GM19239 (cell line): Measurements from ENCODE around the gene PRKRIP1.
"Not testable (repeated sequence)": the region's sequence is repeated elsewhere in the genome, so short reads cannot be mapped to it uniquely, and the experiment has no call there.

Experiments used
- DNase-seq: peaks from one replicate; pipeline ENCODE4 v3.0.0; 2011; ENCODE audit warnings: low spot score; ENCODE audit not compliant: insufficient read length
- FAIRE-seq: peaks from 2 replicates; lab custom pipeline; 2011; peaks lifted over from hg19 to GRCh38; lab: Jason Lieb, UNC

Gene PRKRIP1

GRCh38 chr7:102453319-102453718 lies 57.2 kb downstream of the PRKRIP1 start:
- FAIRE-seq (no peak), DNase-seq (no peak)

GRCh38 chr7:102454468-102454867 lies 58.3 kb downstream of the PRKRIP1 start:
- DNase-seq, result no peak
- no peak for FAIRE-seq

GRCh38 chr7:102454932-102455331 lies 58.8 kb downstream of the PRKRIP1 start:
- FAIRE-seq, result not testable (repeated sequence)

GRCh38 chr7:102455596-102455995 lies 59.4 kb downstream of the PRKRIP1 start:
- no peak for DNase-seq
- no peak for FAIRE-seq

More at GRCh38 chr7:102454932-102455331, 58.8 kb downstream of the PRKRIP1 start:
- not testable (repeated sequence) for DNase-seq

GRCh38 chr7:102456327-102456726 lies 60.2 kb downstream of the PRKRIP1 start:
- FAIRE-seq (no peak), DNase-seq (no peak)

GRCh38 chr7:102457352-102457924 lies 61.3 kb downstream of the PRKRIP1 start:
- DNase-seq (no peak), FAIRE-seq (no peak)

GRCh38 chr7:102459221-102459844 lies 63.2 kb downstream of the PRKRIP1 start:
- no peak for FAIRE-seq

GRCh38 chr7:102460467-102460866 lies 64.3 kb downstream of the PRKRIP1 start:
- DNase-seq (no peak), FAIRE-seq (no peak)

More at GRCh38 chr7:102459221-102459844, 63.2 kb downstream of the PRKRIP1 start:
- DNase-seq, result no peak

- peak; percentile 23 for FAIRE-seq
Measured at GRCh38 chr7:102463841-102464576, 67.8 kb downstream of the PRKRIP1 start.

GRCh38 chr7:102464577-102465280 lies 68.6 kb downstream of the PRKRIP1 start, which contains the start of the genes ALKBH4 and LRWD1:
TSS of gene ALKBH4 (minus strand) at chr7:102464863. CDS start at chr7:102464836, 27 bp downstream.
TSS of gene LRWD1 (plus strand) at chr7:102464984. CDS start at chr7:102465081, 97 bp downstream.
- FAIRE-seq, result peak; percentile 86
- peak; percentile 99 for DNase-seq

More at GRCh38 chr7:102463841-102464576, 67.8 kb downstream of the PRKRIP1 start:
- no peak for DNase-seq

GRCh38 chr7:102466097-102466496 lies 69.9 kb downstream of the PRKRIP1 start:
- FAIRE-seq, result no peak
- DNase-seq, result no peak

- FAIRE-seq, result no peak
- DNase-seq, result no peak
Measured at GRCh38 chr7:102467581-102468477, 71.7 kb downstream of the PRKRIP1 start.

- no peak for DNase-seq
- no peak for FAIRE-seq
Measured at GRCh38 chr7:102468478-102469350, 72.6 kb downstream of the PRKRIP1 start.

- FAIRE-seq, result no peak
- no peak for DNase-seq
Measured at GRCh38 chr7:102469351-102469971, 73.3 kb downstream of the PRKRIP1 start.

GRCh38 chr7:102469972-102470825 lies 74.0 kb downstream of the PRKRIP1 start:
- no peak for DNase-seq
- FAIRE-seq, result no peak

GRCh38 chr7:102471791-102472125 lies 75.6 kb downstream of the PRKRIP1 start:
- DNase-seq (no peak), FAIRE-seq (no peak)
